Stimulated activated CD8-positive, alpha-beta memory T cell treated with anti-CD3 and anti-CD28 coated beads, Interleukin-15, amount 100 ng/mL, for 24 hours (primary cell): ENCODE measurements around the gene KCNMB3.
"Not testable (repeated sequence)": the region's sequence is repeated elsewhere in the genome, so short reads cannot be mapped to it uniquely, and the experiment has no call there.

Experiments used
- DNase-seq: peaks from one replicate; pipeline ENCODE4 v3.0.0-alpha.2; 2020; ENCODE audit warnings: low read depth

KCNMB3 gene, protein sequence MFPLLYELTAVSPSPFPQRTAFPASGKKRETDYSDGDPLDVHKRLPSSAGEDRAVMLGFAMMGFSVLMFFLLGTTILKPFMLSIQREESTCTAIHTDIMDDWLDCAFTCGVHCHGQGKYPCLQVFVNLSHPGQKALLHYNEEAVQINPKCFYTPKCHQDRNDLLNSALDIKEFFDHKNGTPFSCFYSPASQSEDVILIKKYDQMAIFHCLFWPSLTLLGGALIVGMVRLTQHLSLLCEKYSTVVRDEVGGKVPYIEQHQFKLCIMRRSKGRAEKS

DNA sequence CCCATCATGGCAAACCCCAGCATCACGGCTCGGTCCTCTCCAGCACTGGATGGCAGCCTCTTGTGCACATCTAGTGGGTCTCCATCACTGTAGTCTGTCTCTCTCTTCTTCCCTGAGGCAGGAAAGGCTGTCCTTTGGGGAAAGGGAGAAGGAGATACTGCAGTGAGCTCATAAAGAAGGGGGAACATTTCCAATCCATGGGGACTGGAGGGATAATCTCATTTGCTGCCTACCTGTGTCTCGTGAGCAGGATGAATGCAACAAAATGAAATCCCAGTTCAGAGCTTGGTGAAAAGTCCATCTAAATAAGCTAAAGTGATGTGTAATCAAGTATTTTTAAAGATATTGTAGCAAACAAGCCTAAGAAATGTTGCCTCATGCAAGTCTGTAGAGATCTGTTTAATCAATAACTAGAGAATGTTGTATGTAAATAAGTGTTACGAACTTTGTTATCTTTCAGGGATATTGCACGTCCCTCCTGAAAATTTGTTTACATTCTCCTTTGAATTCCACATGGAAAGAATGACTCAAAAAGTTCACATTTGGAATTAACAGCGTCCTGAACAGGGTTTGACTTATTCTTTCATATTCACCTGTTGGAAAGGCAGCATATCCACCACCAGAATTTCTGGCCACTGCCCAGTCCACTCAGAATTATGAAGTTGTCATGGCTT is at the start of gene KCNMB3:
Gene KCNMB3 (minus strand): TSS at position 312 of the 674 bp plus-strand sequence. CDS start 124 bp downstream, at position 188.
- DNase-seq, result no peak

DNA sequence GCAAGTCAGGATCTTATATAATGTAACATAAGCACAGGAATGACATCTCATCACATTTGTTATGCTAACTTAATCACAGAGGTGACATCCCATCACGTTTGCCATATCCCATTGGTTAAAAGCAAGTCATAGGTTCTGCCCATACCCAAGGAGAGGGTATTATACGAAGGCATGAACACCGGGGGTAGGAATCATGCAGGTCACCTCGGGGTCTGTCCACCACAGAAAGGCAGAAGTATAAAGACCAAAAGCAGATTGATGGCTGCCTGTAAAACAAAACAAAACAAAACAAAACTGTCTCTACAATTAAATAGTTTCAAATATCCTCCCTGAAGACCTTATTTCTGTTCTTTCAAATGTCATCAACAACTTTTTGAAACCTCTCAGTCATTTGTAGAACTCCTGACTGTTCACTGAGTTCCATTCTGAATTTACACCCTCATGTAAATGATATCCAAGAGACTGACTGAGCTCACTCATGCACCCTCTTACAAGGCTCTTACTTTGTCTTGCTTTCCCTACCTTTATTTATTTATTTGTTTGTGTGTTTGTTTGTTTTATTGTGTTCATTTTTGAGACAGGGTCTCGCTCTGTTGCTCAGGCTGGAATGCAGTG is 49.2 kb upstream of the KCNMB3 start:
- DNase-seq, result no peak

DNA sequence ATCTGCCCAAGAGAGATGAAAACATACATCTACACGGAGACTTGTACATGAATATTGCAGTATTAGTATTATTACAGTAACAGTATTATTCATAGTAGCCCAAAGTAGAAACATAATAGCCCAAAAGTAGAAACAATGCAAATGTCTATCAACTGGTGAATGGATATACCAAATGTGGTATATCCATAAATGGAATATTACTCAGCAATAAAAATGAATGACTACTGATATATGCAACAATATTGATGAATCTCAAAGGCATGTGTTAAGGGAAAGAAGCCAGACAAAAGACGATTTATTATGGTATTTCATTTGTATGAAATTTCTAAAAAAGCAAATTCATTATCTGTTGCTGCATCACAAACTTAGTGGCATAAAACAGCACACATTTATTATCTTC is 48.4 kb upstream of the KCNMB3 start:
- no peak for DNase-seq

DNA sequence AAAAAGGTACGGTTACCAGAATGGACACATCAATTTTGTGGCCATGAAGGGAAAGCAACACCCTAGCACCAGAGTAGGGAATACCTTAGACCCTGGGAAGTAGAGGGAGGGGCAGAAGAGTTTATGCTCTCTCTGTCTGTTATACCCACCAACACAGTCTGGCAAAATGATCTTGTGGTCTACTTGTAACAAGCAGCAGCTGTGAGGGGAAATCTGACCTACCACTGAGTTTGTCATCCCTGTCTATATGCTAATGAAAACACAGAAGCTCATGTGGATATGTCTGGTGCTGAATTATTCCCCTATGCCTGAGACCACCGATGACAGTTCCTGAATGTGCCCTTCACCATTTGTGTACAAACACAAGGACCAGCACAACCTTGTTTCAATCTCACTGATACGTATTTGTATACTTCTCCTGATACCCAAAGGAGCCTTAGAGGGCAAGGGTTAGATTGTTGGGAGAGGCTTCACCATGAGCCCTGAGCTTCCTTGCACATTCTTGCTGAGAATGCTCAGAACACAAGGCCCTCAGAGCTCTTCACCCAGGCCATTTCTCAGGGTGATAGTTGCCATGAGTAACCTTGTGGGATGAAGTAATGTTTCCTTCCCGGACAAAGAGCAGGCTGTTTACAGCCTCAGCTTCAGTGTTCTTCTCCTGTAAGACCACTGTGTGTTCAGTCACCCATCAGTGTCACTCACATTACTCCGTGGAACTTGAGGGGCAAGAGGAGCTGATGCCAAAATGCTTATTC is 47.2 kb upstream of the KCNMB3 start:
- no peak for DNase-seq

DNA sequence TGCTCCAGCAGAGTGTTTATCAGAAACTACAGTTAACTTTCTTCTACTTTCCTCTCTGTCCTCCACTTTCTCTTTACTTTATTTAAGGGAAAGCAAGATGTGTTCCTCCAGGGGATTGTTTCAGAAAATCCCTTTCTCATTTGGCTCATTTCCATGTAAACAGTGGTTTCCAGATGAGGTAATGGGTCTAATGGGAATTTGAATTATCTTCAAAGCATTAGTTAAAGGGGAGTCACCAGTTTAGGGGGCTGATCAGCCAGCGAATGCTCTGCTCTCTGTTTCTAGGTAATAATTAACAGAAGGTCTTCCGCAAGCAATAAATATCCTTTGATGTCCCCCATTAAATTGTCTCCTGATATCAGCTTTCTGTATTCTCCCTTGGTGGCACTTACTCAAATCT is 41.5 kb upstream of the KCNMB3 start:
- no peak for DNase-seq

DNA sequence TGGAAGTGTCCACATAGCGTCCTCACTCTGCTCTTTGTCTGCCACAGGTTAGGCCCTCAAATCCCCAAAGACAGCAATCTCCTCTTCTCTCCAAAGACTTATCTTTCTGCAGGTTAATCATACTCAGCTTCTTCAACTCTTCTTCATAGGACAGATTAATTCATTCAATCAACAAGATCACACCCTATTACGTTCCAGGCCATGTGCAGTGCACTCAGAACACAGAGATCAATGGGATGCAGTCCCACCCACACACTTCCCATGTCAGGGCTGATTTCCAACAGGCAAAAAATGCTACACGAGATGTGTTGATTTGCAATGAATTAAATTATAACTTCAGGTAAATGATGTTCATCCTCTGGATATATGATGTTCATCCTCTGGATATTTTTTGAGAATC is 38.4 kb upstream of the KCNMB3 start:
- no peak for DNase-seq

DNA sequence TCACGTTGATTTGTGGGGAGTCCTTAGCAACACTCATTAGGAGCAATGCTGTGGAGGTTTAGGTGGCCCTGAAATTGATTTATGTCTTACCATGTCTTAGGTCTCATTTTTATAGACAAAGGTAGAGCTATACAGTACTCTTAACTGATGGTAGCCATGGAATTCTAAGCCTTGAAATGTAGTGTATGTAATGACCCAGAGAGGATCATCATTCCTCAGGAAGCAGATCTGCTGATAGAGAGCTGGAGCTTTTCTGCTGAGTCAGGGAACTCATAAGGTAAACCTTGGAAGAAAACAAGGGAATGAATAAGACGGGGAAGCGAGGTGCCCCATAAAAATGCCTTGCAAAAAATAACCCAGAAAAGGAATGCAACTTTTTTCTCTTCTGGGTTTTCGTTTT is 37.9 kb upstream of the KCNMB3 start:
- DNase-seq, result no peak

DNA sequence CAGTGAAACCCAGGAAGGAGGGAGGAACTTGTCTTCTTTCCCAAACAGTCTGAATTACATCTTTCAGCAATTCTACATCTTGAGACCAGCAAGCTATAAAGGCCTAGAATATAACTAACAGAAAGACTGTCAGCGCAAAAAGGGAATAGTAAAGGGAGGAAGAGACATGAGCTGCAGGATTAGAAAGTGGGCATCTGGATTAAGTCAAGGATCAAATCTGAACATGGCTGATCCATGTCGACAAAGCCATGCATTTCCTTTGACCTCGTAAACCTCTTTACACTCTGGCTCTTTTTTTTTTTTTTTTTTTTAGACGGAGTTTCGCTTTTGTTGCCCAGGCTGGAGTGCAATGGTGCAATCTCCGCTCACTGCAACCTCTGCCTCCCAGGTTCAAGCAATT is 35.4 kb upstream of the KCNMB3 start:
- no peak for DNase-seq

DNA sequence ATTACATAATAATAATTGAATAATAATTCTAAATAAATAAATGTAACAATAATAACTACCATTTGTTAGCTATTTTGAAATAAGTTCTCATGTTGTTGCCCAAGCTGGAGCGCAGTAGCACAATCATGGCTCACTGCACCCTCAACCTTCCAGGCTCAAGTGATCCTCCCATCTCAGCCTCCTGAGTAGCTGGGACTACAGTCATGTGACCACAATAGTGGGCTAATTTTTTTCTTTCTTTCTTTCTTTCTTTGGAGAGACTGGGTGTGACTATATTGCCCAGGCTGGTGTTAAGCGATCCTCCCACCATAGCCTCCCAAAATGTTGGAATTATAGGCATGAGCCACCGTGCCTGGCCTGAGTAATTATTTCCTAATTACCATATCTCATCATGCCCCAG is 30.9 kb upstream of the KCNMB3 start:
- no peak for DNase-seq

DNA sequence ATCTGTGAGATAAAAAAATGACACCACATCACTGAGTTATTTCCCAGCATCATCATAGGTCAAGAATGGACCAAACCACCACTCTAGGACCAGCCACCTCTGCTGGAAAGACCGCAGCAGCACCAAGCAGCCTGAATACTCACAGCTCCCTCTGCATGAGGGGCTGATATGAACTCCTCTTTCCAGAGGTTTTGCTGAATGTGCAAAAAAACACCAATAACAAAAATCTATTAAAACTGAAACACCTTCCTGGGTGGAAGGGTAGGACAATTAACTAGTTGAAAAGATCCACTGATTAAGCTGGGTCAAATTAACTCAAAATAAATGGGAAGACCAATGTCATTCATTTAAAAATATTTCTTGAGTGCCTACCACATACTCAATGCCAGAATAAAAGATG is 28.9 kb upstream of the KCNMB3 start:
- no peak for DNase-seq

DNA sequence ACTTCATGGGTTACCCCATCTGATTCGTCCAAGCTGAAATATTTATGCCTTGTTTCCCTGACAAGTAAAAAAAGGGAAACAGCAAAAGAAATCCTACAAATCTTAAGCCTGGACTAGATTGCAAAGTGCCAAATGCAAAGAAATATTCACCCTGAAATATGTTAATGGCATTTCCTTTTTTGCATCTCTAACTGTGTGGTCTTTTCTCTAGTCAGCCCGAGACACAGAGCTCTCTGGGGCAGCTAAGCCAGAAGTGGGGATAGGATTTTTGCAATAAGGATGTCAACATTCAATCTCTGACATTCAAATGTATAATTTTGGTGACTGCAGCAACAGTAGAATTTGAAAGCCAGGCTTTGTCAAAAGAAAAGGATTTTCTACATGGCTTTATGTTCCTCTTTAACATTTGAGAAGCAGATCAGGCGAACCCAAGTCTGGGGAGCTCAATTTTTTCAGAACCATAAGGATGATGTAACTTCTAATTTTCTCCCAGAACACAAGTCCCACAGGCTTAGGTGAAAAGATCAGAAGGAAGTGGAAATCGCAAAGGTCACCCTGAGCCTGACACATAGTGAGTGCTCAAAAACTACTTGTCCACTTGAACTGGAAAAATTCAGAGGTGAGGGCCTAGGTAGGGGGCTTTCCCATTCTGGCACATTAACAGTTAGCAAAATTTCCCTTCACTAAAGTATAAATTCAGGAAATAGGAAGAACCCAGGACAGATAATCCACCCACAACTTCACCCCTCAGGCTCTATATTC is 28.2 kb upstream of the KCNMB3 start:
- no peak for DNase-seq

DNA sequence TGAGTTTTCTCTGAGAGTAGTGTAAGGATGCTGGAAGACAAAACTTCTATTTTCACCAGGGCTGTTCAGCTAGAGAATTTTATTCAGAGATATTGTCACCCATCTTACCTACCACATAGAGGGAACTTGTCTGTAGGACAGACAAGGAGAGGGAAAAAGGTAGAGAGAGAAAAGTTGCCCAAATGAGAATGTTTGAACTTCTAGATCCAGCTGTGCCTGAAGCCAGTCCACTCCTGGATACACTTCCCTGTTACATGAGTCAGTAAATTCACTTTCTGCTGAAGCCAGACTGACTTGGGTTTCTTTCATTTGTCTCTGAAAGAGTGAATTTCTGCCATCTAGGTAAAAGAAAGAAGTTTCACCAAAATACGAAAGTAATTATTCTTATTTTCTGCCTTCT is 27.2 kb upstream of the KCNMB3 start:
- no peak for DNase-seq

DNA sequence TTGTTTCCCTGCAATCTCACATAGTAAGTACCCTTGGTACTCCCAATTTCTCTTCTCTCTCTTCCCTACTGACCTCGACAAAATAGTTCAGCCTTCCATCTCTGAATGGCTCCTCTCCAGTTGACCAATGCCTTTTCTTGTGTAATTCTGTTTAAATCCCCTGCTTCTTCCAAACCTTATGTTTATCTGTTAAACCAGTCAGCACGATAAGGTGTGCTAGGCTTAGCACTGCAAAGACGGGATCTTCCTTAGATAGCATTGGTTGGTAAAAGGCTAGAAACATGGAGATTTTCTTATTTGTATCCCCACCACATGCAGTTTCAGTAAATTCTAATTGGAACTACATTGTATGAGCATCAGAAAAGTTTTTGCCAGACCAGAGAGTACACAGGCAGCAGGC is 25.8 kb upstream of the KCNMB3 start:
- DNase-seq, result no peak

DNA sequence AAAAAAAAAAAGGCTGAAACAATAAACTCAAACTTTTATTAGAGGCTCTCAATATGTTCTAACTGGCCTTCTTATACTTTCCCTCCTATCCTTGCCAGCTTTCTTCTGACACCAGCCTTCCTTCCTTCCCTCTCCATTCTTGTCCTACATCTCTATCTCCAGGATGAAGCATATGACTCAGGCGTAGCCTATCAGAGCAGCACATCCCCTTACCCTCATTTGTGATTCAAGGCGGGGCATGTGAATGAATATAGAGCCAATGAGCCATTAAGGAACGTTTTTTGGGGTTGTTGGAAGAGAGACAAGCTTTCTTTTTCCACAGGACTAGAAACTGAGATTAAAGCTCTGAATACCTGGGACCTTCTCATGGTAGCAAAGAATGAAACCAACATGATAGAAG is 25.1 kb upstream of the KCNMB3 start:
- DNase-seq, result no peak

DNA sequence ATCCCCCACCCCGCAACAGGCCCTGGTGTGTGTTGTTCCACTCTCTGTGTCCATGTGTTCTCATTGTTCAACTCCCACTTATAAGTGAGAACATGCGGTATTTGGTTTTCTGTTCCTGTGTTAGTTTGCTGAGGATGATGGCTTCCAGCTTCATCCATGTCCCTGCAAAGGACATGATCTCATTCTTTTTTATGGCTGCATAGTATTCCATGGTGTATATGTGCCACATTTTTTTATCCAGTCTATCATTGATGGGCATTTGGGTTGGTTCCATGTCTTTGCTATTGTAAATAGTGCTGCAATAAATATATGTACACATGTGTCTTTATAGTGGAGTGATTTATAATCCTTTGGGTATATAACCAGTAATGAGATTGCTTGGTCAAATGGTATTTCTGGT is 23.5 kb upstream of the KCNMB3 start:
- DNase-seq, result not testable (repeated sequence)

DNA sequence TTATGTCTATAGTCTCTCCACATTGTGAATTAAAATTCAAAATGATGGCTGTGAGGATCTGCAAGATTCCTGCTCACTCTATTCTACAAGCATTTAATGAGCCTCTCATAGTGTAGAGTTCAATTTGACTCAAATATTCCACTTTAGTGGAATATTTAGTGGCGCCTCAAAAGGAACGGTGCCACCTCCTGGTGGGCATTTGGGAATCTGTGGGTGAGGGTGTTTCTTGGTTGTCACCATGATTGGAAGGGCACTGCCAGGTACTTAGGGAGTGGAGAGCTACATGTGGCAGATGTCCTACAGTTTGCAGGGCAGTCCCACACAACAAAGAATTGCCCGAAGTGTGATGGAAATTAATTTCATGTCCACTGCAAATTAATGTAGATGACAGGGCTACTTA is 21.5 kb upstream of the KCNMB3 start:
- no peak for DNase-seq

DNA sequence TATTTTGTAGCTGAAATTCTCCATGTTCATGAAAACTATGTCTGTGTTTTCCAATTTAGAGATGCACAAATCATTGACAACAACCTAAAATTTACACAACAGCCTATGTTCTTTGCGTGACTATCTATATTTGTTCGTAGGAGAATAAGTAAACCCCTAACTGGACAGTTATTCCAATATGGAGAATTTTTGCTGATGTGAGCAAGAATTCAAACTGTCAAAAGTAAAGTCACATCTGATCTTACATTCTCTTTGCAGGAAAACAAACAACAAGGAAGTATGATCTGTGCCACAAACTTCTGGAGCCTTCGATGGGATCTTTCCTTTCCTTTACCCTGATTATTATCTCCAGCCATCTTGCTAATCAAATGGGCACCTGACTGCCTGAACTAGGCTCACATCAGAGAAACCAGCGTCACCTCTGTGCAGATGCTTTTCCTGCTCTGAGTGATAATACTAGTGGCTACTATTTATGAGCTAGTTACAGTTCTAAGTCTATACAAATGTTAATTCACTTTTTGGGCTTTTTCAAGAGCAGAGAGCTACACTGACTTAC is 18.3 kb upstream of the KCNMB3 start:
- DNase-seq, result no peak

DNA sequence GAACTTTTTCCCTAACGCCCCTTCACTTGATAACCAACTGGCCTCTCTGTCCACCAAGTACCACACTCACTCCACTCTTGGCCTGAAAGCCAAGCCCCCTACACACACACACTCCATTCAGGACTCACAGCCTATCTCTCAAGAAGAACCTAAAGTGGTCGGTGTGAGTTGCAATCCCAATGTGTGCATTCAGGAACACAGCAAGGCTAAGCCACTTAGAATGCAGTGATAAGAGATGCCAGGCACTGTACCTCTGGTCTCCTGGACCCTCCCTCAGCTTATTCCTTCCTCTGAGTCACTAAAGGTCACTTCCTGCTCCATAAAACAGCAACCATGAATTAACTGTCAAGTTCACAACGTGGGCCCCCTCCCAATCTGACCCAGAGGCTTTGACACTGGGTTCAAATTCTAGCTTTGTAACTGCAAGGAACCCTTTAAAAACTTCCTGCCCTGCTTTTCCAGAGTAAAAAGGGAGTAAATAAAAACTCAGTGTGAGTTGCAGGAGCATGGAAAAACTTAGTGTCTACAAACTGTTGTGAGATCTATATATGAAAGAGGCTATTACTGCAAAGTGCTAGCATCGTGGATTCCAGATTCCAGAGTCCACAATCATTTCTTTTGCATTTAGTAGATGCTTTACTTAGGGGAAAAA is 17.6 kb upstream of the KCNMB3 start:
- no peak for DNase-seq

DNA sequence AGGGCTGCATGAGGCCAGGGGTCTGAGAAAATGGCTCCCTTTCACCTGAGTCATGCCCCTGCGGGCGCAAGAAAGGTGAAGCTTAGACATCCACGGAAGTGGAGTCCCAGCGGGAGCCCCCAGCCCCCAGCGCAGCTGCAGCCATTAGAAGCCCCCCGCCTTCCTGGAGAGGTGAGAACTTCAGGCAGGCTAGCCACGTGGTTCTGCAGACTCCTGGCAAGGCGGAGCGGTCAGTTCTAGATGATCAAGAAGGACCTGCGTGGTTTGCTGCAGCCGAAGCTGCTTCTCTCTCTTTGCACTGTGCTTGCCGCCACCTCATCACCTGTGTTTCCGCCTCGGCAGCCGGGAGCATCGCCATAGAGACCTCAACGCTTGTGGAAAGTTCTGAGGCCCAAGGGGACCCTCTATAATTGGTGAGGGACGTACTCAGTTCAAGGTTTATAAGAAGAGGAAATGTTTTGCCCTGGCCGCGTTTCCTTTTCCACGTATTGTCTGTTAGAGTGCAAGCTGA is 15.8 kb upstream of the KCNMB3 start:
- no peak for DNase-seq

DNA sequence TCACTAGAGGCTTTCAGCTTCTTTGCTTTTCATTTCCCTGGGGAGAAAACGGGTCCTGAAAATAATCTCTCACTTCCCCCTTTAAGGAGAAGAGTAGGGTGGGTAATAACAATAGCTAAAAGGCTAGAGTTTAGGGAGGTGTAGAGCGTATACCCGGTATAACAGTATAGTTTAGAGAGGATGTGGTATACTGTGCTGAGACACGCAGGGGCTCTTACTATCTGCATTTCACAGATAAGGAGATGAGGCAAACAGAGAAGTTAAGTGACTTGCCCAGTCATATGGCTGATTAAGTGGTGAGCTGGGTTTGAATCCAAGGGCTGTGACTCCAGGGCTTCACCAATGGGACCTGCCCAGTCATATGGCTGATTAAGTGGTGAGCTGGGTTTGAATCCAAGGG is 15.0 kb upstream of the KCNMB3 start:
- DNase-seq, result no peak

DNA sequence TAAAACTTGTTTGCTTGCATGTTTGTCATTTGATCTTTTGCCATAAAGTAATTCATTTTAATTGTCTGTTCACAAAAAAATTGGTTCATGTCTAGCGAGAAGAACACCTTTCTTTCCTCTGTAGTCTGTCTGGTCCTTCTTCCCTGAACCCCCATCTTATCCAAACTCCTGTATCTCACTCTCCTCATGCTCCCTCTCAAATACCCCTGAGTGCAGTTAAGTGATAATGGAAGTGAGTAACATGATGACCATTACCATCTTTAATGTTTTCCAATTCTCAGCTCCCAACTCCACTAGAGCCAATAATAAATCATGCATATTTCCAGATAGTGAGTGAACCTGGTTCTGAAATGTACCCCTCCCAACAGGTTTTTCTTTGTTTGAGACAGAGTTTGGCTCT is 14.2 kb upstream of the KCNMB3 start:
- no peak for DNase-seq
